Activated naive CD4-positive, alpha-beta T cell treated with anti-CD3 and anti-CD28 coated beads for 36 hours (primary cell): ENCODE results near the gene ACER3. TPM values are rescaled to one million over a fixed set of nuclear protein-coding genes. Genes with fewer than 3 reads are reported as not detected.
A peak's percentile ranks its signal among the peaks of the same experiment; 100 is the strongest.
"Not testable (repeated sequence)": the region's sequence is repeated elsewhere in the genome, so short reads cannot be mapped to it uniquely, and the experiment has no call there.

ENCODE experiments used
- CTCF ChIA-PET: fragments of 350-600 bp; sonication (Branson Sonifier 250); formaldehyde crosslinking; loops from one replicate; lab custom pipeline; 2021; ENCODE audit warnings: antibody characterized with exemption; lab: Charles Lee
- DNase-seq: peaks from one replicate; pipeline ENCODE4 v3.0.0-alpha.2; 2020
- H3K27ac Mint-ChIP-seq: one replicate; pipeline ENCODE4 v1.8.0; 2021; ENCODE audit warnings: mild to moderate bottlenecking, mixed read lengths
- H3K27me3 Mint-ChIP-seq: one replicate; pipeline ENCODE4 v1.8.0; 2021; ENCODE audit warnings: low read depth, mixed read lengths
- H3K36me3 Mint-ChIP-seq: one replicate; pipeline ENCODE4 v1.8.0; 2021; ENCODE audit warnings: low read depth, mixed read lengths
- H3K4me1 Mint-ChIP-seq: one replicate; pipeline ENCODE4 v1.8.0; 2021; ENCODE audit warnings: low read depth, mixed read lengths
- H3K4me3 Mint-ChIP-seq: one replicate; pipeline ENCODE4 v1.8.0; 2021; ENCODE audit warnings: mild to moderate bottlenecking, moderate library complexity, mixed read lengths
- H3K9me3 Mint-ChIP-seq: one replicate; pipeline ENCODE4 v1.8.0; 2021; ENCODE audit warnings: mixed read lengths
- intact Hi-C: fragments of 100-400 bp; cut with micrococcal nuclease; formaldehyde crosslinking; loops from one replicate; pipeline ENCODE4 v1.15.1; 2023
- total RNA-seq, 2 experiments: library from RNA; stranded (reverse); gene quantifications; one replicate each; pipeline ENCODE4 v1.2.3, GENCODE V29; 2021

Gene ACER3
- total RNA-seq, 2 experiments from 2014 or later = 7.6 to 10.0 TPM

GRCh38 chr11:76856571-76856970 lies 4.1 kb upstream of the ACER3 start:
- no peak for DNase-seq
- no peaks in the 10 kb centered on the region for H3K36me3 Mint-ChIP-seq
- H3K4me1 Mint-ChIP-seq = peaks cover 5% of the 10 kb centered on the region
- no peak overlapping the region for H3K27ac Mint-ChIP-seq
- no peaks in the 10 kb centered on the region for H3K9me3 Mint-ChIP-seq
- intact Hi-C loops = no loop called here
- H3K4me3 Mint-ChIP-seq = no peak overlapping the region
- H3K27me3 Mint-ChIP-seq = no peaks in the 10 kb centered on the region
- CTCF ChIA-PET = no interaction called here

GRCh38 chr11:76857781-76858410 lies 2.8 kb upstream of the ACER3 start:
- intact Hi-C loops = no loop called here
- DNase-seq = no peak
- no peaks in the 10 kb centered on the region for H3K36me3 Mint-ChIP-seq
- no peak overlapping the region for H3K27ac Mint-ChIP-seq
- peaks cover 10% of the 10 kb centered on the region for H3K4me1 Mint-ChIP-seq
- H3K4me3 Mint-ChIP-seq = no peak overlapping the region
- CTCF ChIA-PET = no interaction called here
- H3K27me3 Mint-ChIP-seq = no peaks in the 10 kb centered on the region
- H3K9me3 Mint-ChIP-seq = no peaks in the 10 kb centered on the region

- H3K27ac Mint-ChIP-seq = no peak overlapping the region
- CTCF ChIA-PET = interaction anchor here (0.6 to 1.4 kb wide), 6 partner anchors 51 to 565 kb away, joined by 3 to 5 read pairs (median 4); no protein-coding TSS in a partner anchor
These were observed 950 bp upstream of the ACER3 start for GRCh38 chr11:76859708-76860227.

GRCh38 chr11:76861490-76861953 lies 804 bp downstream of the ACER3 start:
- intact Hi-C loops = loop anchor here (2.0 to 10.0 kb wide), 4 partner anchors 55 to 627 kb away; partner anchors contain the start of genes GVQW3 and THAP12
- no peaks in the 10 kb centered on the region for H3K9me3 Mint-ChIP-seq
- peaks cover 14% of the 10 kb centered on the region for H3K4me1 Mint-ChIP-seq
- H3K36me3 Mint-ChIP-seq = peaks cover 3% of the 10 kb centered on the region
- peak overlapping the region; percentile 87 for H3K4me3 Mint-ChIP-seq
- DNase-seq = no peak
- H3K27me3 Mint-ChIP-seq = no peaks in the 10 kb centered on the region
- no peak overlapping the region for H3K27ac Mint-ChIP-seq
- CTCF ChIA-PET = no interaction called here

More at GRCh38 chr11:76859708-76860227, 950 bp upstream of the ACER3 start:
- Mint-ChIP-seq H3K4me1 (peaks cover 14% of the 10 kb centered on the region), H3K9me3 (no peaks in the 10 kb centered on the region), H3K36me3 (no peaks in the 10 kb centered on the region), H3K4me3 (peak overlapping the region; percentile 78), H3K27me3 (no peaks in the 10 kb centered on the region)
- intact Hi-C loops = loop anchor here (1.0 to 10.0 kb wide), 6 partner anchors 53 to 625 kb away; partner anchors contain the start of genes GVQW3 and THAP12
- DNase-seq = no peak

GRCh38 chr11:76862794-76863193 lies 2.1 kb downstream of the ACER3 start:
- not testable (repeated sequence) for DNase-seq, H3K27me3 Mint-ChIP-seq, H3K36me3 Mint-ChIP-seq, H3K9me3 Mint-ChIP-seq, H3K27ac Mint-ChIP-seq, H3K4me3 Mint-ChIP-seq
- intact Hi-C loops = loop anchor here (5.0 to 10.0 kb wide), 2 partner anchors 480 to 628 kb away; partner anchors contain the start of genes GVQW3 and THAP12
- CTCF ChIA-PET = interaction anchor here (0.8 to 1.2 kb wide), 2 partner anchors 11 to 56 kb away, joined by 3 to 11 read pairs; no protein-coding TSS in a partner anchor
- H3K4me1 Mint-ChIP-seq = peaks cover 14% of the 10 kb centered on the region

GRCh38 chr11:76863196-76863777 lies 2.6 kb downstream of the ACER3 start:
- Mint-ChIP-seq H3K4me3 (no peak overlapping the region), H3K9me3 (no peaks in the 10 kb centered on the region), H3K36me3 (peaks cover 5% of the 10 kb centered on the region), H3K4me1 (peaks cover 14% of the 10 kb centered on the region), H3K27me3 (no peaks in the 10 kb centered on the region), H3K27ac (no peak overlapping the region)
- CTCF ChIA-PET = interaction anchor here (0.8 to 1.2 kb wide), 2 partner anchors 11 to 55 kb away, joined by 3 to 11 read pairs; no protein-coding TSS in a partner anchor
- intact Hi-C loops = loop anchor here (5.0 to 10.0 kb wide), 2 partner anchors 481 to 628 kb away; partner anchors contain the start of genes GVQW3 and THAP12
- no peak for DNase-seq

- DNase-seq = no peak
- Mint-ChIP-seq H3K36me3 (peaks cover 4% of the 10 kb centered on the region), H3K4me3 (no peak overlapping the region), H3K27me3 (no peaks in the 10 kb centered on the region), H3K27ac (no peak overlapping the region), H3K9me3 (no peaks in the 10 kb centered on the region), H3K4me1 (no peaks in the 10 kb centered on the region)
- CTCF ChIA-PET = interaction anchor here (0.7 to 2.2 kb wide), 4 partner anchors 10 to 275 kb away, joined by 3 to 11 read pairs (median 4); no protein-coding TSS in a partner anchor
- intact Hi-C loops = no loop called here
These were observed 12.5 kb downstream of the ACER3 start for GRCh38 chr11:76872959-76873827.

- CTCF ChIA-PET = interaction anchor here (1.6 kb wide), 1 partner anchor 41 kb away, joined by 4 read pairs; no protein-coding TSS in a partner anchor
These were observed 17.3 kb downstream of the ACER3 start for GRCh38 chr11:76878014-76878413.

GRCh38 chr11:76880314-76880713 lies 19.6 kb downstream of the ACER3 start:
- CTCF ChIA-PET = no interaction called here
- Mint-ChIP-seq H3K4me1 (peaks cover 5% of the 10 kb centered on the region), H3K27ac (no peak overlapping the region), H3K4me3 (no peak overlapping the region), H3K36me3 (no peaks in the 10 kb centered on the region), H3K9me3 (no peaks in the 10 kb centered on the region), H3K27me3 (no peaks in the 10 kb centered on the region)
- no peak for DNase-seq
- intact Hi-C loops = no loop called here

More at GRCh38 chr11:76878014-76878413, 17.3 kb downstream of the ACER3 start:
- no peaks in the 10 kb centered on the region for H3K36me3 Mint-ChIP-seq
- no peak overlapping the region for H3K27ac Mint-ChIP-seq
- DNase-seq = no peak
- no peak overlapping the region for H3K4me3 Mint-ChIP-seq
- no peaks in the 10 kb centered on the region for H3K4me1 Mint-ChIP-seq
- no peaks in the 10 kb centered on the region for H3K27me3 Mint-ChIP-seq
- H3K9me3 Mint-ChIP-seq = no peaks in the 10 kb centered on the region
- intact Hi-C loops = no loop called here

GRCh38 chr11:76880956-76881355 lies 20.2 kb downstream of the ACER3 start:
- H3K36me3 Mint-ChIP-seq = no peaks in the 10 kb centered on the region

GRCh38 chr11:76885390-76886097 lies 24.8 kb downstream of the ACER3 start:
- peaks cover 9% of the 10 kb centered on the region for H3K4me1 Mint-ChIP-seq
- CTCF ChIA-PET = interaction anchor here (0.7 kb wide), 1 partner anchor 34 kb away, joined by 3 read pairs; no protein-coding TSS in a partner anchor
- H3K4me3 Mint-ChIP-seq = no peak overlapping the region
- H3K27me3 Mint-ChIP-seq = no peaks in the 10 kb centered on the region
- no peaks in the 10 kb centered on the region for H3K36me3 Mint-ChIP-seq
- H3K27ac Mint-ChIP-seq = no peak overlapping the region
- intact Hi-C loops = no loop called here
- no peaks in the 10 kb centered on the region for H3K9me3 Mint-ChIP-seq
- DNase-seq = peak; percentile 25

More at GRCh38 chr11:76880956-76881355, 20.2 kb downstream of the ACER3 start:
- Mint-ChIP-seq H3K4me3 (no peak overlapping the region), H3K27ac (no peak overlapping the region), H3K4me1 (peaks cover 9% of the 10 kb centered on the region), H3K9me3 (no peaks in the 10 kb centered on the region), H3K27me3 (no peaks in the 10 kb centered on the region)
- CTCF ChIA-PET = no interaction called here
- intact Hi-C loops = no loop called here
- no peak for DNase-seq
